HFFc6 (cell line): ENCODE results near the gene CDA. TPM values are rescaled to one million over a fixed set of nuclear protein-coding genes. Genes with fewer than 3 reads are reported as not detected.
A peak's percentile ranks its signal among the peaks of the same experiment; 100 is the strongest.

Experiments
- DNase-seq: peaks from one replicate; pipeline ENCODE4 v3.0.0-alpha.2; 2018
- H3K27ac Mint-ChIP-seq: 2 replicates; pipeline ENCODE4 v1.8.0; 2020; ENCODE audit warnings: mild to moderate bottlenecking, mixed read lengths
- H3K27me3 Mint-ChIP-seq: 2 replicates; pipeline ENCODE4 v1.8.0; 2021; ENCODE audit warnings: mild to moderate bottlenecking, moderate library complexity, mixed read lengths; ENCODE audit not compliant: insufficient read depth
- H3K36me3 Mint-ChIP-seq: 2 replicates; pipeline ENCODE4 v1.8.0; 2021; ENCODE audit warnings: low read depth, mixed read lengths
- H3K4me1 Mint-ChIP-seq: 2 replicates; pipeline ENCODE4 v1.8.0; 2020; ENCODE audit warnings: low read depth, mixed read lengths
- H3K4me3 Mint-ChIP-seq: 2 replicates; pipeline ENCODE4 v1.8.0; 2020; ENCODE audit warnings: mild to moderate bottlenecking, moderate library complexity, mixed read lengths
- H3K9me3 Mint-ChIP-seq: 2 replicates; pipeline ENCODE4 v1.8.0; 2020; ENCODE audit warnings: mild to moderate bottlenecking, mixed read lengths
- total RNA-seq, 6 experiments: library from RNA; stranded (reverse); fragmentation: NEBNext Ultra II Directional; extraction: Animal tissue kit (Norgen Biotek cat#: 25700); gene quantifications; 2 replicates in 1 of 6; 3 replicates in 5 of 6; pipeline ENCODE4 v1.2.3, GENCODE V29; 2021
- TF ChIP-seq, protein P1 (sequence below): fragments of 200-600 bp; sonication (generic); IDR thresholded peaks from 2 replicates; pipeline ENCODE4 v1.5.0; 2021; ENCODE audit warnings: antibody characterized with exemption, mild to moderate bottlenecking

CDA gene
- total RNA-seq, 6 experiments from 2014 or later, result 6.7 to 15.4 (median 13.3) TPM

DNA sequence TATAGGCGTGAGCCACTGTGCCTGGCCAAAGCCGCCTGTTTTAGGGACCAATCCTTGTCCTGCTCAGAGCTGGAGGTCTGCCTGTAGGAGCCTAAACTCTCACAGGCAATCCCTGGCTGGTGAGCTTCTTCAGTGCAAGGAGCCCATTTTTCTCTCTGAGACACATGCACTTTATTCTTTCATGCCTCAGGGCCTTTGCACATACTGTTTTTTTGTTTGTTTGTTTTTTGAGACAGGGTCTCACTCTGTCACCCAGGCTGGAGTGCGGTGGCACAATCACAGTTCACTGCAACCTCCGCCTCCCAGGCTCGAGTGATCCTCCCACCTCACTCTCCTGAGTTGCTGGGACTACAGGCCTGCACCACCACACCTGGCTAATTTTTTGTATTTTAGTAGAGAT, 22.8 kb downstream of the CDA start:
- Mint-ChIP-seq H3K9me3 (no peaks in the 10 kb centered on the region), H3K4me1 (peaks cover 59% of the 10 kb centered on the region), H3K27me3 (no peaks in the 10 kb centered on the region; the same call in 1 of the 2 replicates), H3K36me3 (peaks cover 9% of the 10 kb centered on the region), H3K27ac (peak overlapping the region; percentile 99; the same call in 1 of the 2 replicates), H3K4me3 (no peak overlapping the region)
- DNase-seq, result no peak
- TF ChIP-seq, protein P1, sequence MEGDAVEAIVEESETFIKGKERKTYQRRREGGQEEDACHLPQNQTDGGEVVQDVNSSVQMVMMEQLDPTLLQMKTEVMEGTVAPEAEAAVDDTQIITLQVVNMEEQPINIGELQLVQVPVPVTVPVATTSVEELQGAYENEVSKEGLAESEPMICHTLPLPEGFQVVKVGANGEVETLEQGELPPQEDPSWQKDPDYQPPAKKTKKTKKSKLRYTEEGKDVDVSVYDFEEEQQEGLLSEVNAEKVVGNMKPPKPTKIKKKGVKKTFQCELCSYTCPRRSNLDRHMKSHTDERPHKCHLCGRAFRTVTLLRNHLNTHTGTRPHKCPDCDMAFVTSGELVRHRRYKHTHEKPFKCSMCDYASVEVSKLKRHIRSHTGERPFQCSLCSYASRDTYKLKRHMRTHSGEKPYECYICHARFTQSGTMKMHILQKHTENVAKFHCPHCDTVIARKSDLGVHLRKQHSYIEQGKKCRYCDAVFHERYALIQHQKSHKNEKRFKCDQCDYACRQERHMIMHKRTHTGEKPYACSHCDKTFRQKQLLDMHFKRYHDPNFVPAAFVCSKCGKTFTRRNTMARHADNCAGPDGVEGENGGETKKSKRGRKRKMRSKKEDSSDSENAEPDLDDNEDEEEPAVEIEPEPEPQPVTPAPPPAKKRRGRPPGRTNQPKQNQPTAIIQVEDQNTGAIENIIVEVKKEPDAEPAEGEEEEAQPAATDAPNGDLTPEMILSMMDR, result no peak

GRCh38 chr1:20612221-20612746, 23.4 kb downstream of the CDA start:
- TF ChIP-seq, protein P1, result no peak
- Mint-ChIP-seq H3K4me1 (peaks cover 59% of the 10 kb centered on the region), H3K9me3 (no peaks in the 10 kb centered on the region), H3K27ac (peak overlapping the region; percentile 99), H3K4me3 (peak overlapping the region; percentile 34; the same call in 1 of the 2 replicates), H3K27me3 (no peaks in the 10 kb centered on the region; the same call in 1 of the 2 replicates), H3K36me3 (peaks cover 13% of the 10 kb centered on the region)
- DNase-seq, result peak; percentile 39

DNA sequence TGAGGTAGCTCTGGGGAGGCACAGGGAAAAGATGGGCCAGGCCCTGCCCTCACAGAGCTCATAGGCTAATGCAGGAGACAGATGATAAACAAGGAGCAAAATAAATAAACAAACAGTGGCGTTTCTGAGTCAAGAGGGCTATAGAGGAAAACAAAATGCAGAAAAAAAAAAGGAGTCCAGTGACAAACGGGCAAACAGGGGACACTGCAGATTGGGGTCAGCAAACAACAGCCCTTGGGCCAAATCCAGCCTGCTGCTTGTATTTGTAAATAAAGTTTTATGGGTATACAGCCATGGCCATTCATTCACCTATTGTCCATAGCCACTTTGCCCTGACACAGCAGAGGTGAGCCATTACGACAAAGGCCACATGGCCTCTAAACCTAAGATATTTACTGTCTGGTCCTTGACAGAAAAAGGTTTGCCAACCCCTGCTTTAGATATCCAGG, 25.3 kb downstream of the CDA start:
- Mint-ChIP-seq H3K9me3 (no peaks in the 10 kb centered on the region), H3K4me1 (peaks cover 61% of the 10 kb centered on the region), H3K27me3 (peaks cover 3% of the 10 kb centered on the region; the same call in 1 of the 2 replicates), H3K4me3 (peak overlapping the region; percentile 20; the same call in 1 of the 2 replicates), H3K27ac (peak overlapping the region; percentile 99), H3K36me3 (peaks cover 13% of the 10 kb centered on the region)
- DNase-seq, result no peak
- TF ChIP-seq, protein P1, result no peak

DNA sequence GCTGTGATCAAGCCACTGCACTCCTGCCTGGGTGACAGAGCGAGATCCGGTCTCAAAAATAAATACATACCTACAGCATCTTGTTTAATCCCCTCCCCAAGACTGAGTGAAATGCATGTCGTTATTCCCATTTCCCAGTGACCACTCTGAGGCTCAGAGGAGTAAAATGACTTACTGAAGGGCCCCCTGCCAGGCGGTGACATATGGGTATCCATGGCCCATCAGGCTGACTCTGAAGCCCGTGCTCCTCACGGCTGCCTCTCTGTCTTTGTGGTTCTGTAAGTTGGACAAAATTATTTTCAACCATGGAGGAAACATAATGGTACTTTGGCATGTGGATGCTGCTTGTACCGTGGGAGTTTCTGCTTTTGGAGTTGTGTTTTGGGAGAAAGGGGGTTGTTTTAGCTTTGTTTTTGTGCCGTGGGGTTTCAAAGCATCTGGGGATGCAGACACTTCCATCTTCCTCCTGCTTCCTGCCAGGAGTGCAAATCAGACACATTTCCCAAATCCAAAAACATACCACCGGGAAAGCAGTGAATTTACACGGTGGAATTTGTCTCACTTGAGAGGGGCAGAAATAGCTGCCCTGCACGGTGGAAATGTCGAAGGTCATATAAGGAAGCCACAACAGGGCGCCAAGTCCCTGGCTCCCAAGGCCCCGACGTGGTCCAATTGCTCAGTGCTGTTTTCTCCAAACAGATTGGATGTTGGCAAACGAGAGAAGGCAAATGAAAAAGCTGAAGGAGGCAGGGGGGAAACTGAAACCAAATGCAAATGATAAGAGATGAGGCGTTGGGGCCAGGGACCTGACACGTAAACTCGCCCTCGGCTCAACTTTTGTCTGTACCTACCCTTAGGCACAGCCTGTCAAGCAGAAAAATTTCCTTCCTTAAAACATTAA, 27.3 kb downstream of the CDA start:
- Mint-ChIP-seq H3K27me3 (peaks cover 3% of the 10 kb centered on the region; the same call in 1 of the 2 replicates), H3K27ac (peak overlapping the region; percentile 47; the same call in 1 of the 2 replicates), H3K4me3 (peak overlapping the region; percentile 71; the same call in 1 of the 2 replicates), H3K9me3 (no peaks in the 10 kb centered on the region), H3K36me3 (peaks cover 13% of the 10 kb centered on the region), H3K4me1 (peaks cover 61% of the 10 kb centered on the region)
- TF ChIP-seq, protein P1, result no peak
- DNase-seq, result no peak

- Mint-ChIP-seq H3K36me3 (peaks cover 13% of the 10 kb centered on the region), H3K27me3 (peaks cover 3% of the 10 kb centered on the region; the same call in 1 of the 2 replicates)
Measured at GRCh38 chr1:20616847-20617487, 28.1 kb downstream of the CDA start.

More at GRCh38 chr1:20616847-20617487, 28.1 kb downstream of the CDA start:
- Mint-ChIP-seq H3K4me3 (peak overlapping the region; percentile 71; the same call in 1 of the 2 replicates), H3K9me3 (no peaks in the 10 kb centered on the region), H3K27ac (peak overlapping the region; percentile 47; the same call in 1 of the 2 replicates), H3K4me1 (peaks cover 59% of the 10 kb centered on the region)
- TF ChIP-seq, protein P1, result no peak
- DNase-seq, result no peak
